Hepatocyte (in vitro differentiated cells): Measurements from ENCODE around the gene NABP2.

ENCODE experiments used
- CTCF ChIP-seq: fragments of 200-600 bp; sonication (generic); IDR thresholded peaks from 2 replicates; pipeline ENCODE4 v1.5.1; 2016; ENCODE audit warnings: antibody characterized with exemption, mild to moderate bottlenecking; ENCODE audit not compliant: poor library complexity
- EZH2 ChIP-seq: fragments of 200-600 bp; sonication (generic); IDR thresholded peaks from 2 replicates; pipeline ENCODE4 v1.6.1; 2016; ENCODE audit warnings: antibody characterized with exemption, mild to moderate bottlenecking, borderline replicate concordance
- EZH2phosphoT487 ChIP-seq: fragments of 200-600 bp; sonication (generic); IDR thresholded peaks from one replicate; pipeline ENCODE4 v1.6.1; 2018; ENCODE audit warnings: antibody characterized with exemption, mild to moderate bottlenecking, low read depth, moderate library complexity; ENCODE audit not compliant: unreplicated experiment, severe bottlenecking

GRCh38 chr12:56260921-56261320 is 36.8 kb downstream of the NABP2 start:
- TF ChIP-seq EZH2phosphoT487 = no peak
- TF ChIP-seq EZH2 = no peak
- no peak for TF ChIP-seq CTCF
